NCI-H345 (cell line): ENCODE data around the gene YOD1.

Experiments
- DNase-seq: peaks from one replicate; lab custom pipeline; 2025; lab: John Stamatoyannopoulos, UW

Gene YOD1

GRCh38 chr1:207051191-207051943, at the start of gene YOD1:
Gene YOD1 (minus strand): TSS chr1:207051208. CDS start chr1:207051030, 178 bp downstream.
- DNase-seq = peak; percentile 56

GRCh38 chr1:207097871-207098324, 46.9 kb upstream of the YOD1 start:
- no peak for DNase-seq

DNA sequence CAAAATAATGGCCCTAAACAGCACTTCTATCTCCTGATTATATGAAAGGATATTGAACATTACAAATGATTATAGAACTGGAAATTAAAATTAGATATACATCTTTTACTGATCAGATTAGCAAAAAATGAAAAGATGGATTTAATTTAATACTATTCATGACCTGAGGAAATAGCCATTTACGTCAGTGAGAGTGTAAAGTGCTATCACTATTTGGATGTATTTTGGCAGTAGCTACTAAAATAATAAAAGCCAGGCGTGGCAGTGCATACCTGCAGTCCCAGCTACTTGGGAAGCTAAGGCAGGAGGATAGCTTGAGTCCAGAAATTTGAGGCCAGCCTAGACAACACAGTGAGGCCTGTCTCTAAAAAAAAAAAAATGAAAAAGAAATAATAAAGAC, 42.9 kb upstream of the YOD1 start:
- DNase-seq = no peak

DNA sequence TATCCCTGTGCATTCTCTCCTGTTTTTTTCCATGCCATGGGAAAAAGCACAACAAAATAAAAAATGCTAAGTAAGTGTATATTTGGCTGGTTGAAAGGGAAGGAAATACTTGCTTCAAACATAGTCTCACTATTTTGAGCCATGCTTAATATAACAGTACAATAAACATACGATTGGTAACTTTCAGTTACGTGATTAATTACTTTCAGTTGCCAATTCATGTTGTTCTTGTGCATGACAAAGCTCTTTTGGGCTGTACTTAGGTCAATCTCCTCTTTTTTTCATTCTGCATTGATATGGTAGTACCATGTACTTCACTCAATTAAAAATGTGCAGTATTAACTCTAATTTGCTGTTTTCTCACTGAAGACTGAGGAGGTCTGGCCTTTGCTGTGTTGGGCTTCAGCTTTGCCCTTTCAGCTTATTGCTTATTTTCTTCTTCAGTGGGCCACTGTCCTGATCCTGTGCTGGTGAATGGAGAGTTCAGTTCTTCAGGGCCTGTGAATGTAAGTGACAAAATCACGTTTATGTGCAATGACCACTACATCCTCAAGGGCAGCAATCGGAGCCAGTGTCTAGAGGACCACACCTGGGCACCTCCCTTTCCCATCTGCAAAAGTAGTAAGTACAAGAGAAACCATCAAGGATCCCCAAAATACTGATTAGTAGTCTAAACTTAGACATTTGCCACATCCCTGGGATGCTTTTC, 40.3 kb upstream of the YOD1 start:
- DNase-seq = no peak

DNA sequence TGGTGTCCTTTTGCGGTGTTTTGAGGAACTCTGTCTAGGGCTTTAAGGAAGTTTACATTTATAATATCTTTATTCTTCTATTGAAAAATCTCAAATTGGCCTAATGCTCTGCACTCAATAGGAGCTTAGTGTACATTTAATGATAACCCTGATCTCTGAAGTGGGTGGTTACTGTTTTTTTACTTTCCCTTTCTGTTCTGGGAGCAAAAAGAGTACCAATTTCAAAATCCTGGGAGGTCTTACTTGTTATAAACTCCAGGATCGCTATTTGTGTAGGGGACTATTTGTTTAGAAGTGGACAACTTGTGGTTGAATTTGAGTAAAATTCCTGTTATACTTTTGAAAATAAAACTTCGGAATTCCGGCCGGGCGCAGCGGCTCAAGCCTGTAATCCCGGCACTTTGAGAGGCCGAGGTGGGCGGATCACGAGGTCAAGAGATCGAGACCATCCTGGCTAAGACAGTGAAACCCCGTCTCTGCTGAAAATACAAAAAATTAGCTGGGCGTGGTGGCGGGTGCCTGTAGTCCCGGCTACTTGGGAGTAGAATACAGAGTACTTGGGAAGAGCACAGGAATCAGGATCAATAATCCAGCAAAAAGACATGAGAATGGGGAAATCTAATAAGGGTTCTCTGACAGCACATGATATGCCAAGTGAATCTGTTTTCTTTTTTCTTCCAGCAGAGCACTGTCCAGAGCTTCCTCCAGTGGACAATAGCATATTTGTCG, 38.8 kb upstream of the YOD1 start:
- DNase-seq = no peak

- DNase-seq = no peak
Observed at GRCh38 chr1:207088701-207089626, 38.0 kb upstream of the YOD1 start, which contains the start of gene C4BPB. Gene C4BPB (plus strand): TSS chr1:207088860. CDS start chr1:207089532, 672 bp downstream.

DNA sequence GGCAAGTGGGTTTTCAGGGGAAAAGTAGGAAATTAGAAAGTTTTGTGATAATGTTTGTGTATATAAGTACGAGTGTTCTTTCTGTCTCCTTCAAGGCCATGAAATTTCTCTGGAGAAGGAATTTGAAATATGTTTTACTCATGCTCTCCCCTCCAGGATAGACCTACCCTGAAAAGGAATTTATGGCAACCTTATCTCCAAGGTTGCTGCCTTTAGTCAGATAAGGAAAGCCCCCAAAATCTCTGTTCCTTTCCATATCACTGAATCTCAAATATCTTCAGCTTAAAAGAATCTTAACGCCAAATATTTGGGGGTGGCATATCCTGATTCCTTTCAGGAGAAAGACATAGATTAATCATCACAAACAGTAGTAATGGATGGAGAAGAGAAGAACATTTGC, 37.2 kb upstream of the YOD1 start:
- DNase-seq = no peak

GRCh38 chr1:207085887-207086286, 34.9 kb upstream of the YOD1 start:
- no peak for DNase-seq

- DNase-seq = peak; percentile 63
Observed at GRCh38 chr1:207084701-207085180, 33.7 kb upstream of the YOD1 start.

- DNase-seq = no peak
Observed at GRCh38 chr1:207084232-207084631, 33.2 kb upstream of the YOD1 start.

DNA sequence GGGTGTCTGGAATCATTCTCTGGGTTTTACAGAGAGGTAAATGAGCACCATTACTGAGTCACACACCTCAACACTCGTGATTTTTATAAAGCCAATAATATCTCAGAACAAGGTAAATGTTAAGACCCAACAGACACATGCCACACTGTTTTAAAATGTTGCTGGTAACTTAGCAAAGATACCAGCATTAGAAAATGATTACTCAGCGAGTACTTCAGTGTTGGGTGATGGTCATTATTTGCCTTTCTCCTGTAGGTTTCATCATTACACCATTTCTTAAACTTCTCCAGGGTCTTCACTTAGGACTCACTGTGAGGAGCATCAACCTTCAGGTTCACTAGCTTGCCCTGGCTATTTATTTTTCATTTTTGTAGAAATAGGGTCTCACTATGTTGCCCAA, 30.8 kb upstream of the YOD1 start:
- no peak for DNase-seq

- no peak for DNase-seq
Observed at GRCh38 chr1:207081088-207081487, 30.1 kb upstream of the YOD1 start.

- DNase-seq = no peak
Observed at GRCh38 chr1:207079706-207080241, 28.8 kb upstream of the YOD1 start.

GRCh38 chr1:207078578-207079132, 27.6 kb upstream of the YOD1 start:
- DNase-seq = no peak

- DNase-seq = peak; percentile 61
Observed at GRCh38 chr1:207077470-207078377, 26.7 kb upstream of the YOD1 start.

GRCh38 chr1:207077012-207077411, 26.0 kb upstream of the YOD1 start:
- no peak for DNase-seq

GRCh38 chr1:207076181-207076955, 25.4 kb upstream of the YOD1 start:
- no peak for DNase-seq

- no peak for DNase-seq
Observed at GRCh38 chr1:207073906-207074820, 23.2 kb upstream of the YOD1 start.
